ENCODE measurements around the gene HLA-G.
"Not testable (repeated sequence)": the region's sequence is repeated elsewhere in the genome, so short reads cannot be mapped to it uniquely, and the experiment has no call there.

Gene HLA-G

GRCh38 chr6:29827579-29828470 lies at the start of gene HLA-G:
TSS of gene HLA-G (plus strand) at chr6:29827825. CDS start at chr6:29827845, 20 bp downstream.
- peak; percentile 34 for DNase-seq

- DNase-seq, result not testable (repeated sequence)
Observed at GRCh38 chr6:29780019-29780698, 47.5 kb upstream of the HLA-G start.

DNA sequence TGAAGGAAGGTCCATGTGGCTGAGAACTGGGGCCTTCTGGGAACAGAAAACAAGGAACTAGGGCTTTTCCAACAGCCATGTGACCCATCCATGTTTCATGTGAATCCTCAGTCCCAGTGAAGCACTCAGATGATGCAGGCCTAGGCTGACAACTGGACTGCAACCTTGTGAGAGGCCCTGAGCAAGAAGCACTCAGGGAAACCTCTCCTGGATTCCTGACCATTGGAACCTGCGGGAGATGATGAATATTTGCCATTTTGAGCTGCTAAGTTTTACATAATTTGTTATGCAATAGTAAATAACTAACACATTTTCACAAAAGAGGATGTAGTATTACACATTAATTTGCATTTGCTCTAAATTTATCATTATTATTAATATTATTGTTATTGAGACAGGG lies 38.4 kb upstream of the HLA-G start:
- no peak for DNase-seq

- no peak for DNase-seq
Observed at GRCh38 chr6:29790626-29791025, 37.0 kb upstream of the HLA-G start.

- DNase-seq, result no peak
Observed at GRCh38 chr6:29791162-29791561, 36.5 kb upstream of the HLA-G start.

- DNase-seq, result no peak
Observed at GRCh38 chr6:29791786-29792122, 35.9 kb upstream of the HLA-G start.

DNA sequence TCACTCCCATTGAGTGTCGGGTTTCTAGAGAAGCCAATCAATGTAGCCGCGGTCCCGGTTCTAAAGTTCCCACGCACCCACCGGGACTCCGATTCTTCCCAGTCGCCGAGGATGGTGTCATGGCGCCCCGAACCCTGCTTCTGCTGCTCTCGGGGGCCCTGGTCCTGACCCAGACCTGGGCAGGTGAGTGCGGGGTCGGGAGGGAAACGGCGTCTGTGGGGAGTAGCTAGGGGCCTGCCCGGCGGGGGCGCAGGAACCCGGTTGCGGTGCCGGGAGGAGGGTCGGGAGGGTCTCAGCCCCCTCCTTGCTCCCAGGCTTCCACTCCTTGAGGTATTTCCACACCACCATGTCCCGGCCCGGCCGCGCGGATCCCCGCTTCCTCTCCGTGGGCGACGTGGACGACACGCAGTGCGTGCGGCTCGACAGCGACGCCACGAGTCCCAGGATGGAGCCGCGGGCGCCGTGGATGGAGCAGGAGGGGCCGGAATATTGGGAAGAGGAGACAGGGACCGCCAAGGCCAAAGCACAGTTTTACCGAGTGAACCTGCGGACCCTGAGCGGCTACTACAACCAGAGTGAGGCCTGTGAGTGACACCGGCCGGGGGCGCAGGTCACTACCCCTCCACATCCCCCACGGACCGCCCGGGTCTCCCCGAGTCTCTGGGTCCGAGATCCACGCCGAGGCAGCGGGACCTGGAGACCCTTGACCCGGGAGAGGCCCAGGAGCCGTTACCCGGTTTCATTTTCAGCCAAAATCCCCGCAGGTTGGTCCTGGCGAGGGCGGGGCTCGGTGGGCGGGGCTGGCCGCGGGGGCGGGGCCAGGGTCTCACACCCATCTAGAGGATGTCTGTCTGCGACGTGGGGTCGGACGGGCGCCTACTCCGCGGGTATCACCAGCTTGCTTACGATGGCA lies 35.2 kb upstream of the HLA-G start:
- peak; percentile 40 for DNase-seq

GRCh38 chr6:29793036-29793356 lies 34.6 kb upstream of the HLA-G start:
- DNase-seq, result no peak

- DNase-seq, result no peak
Observed at GRCh38 chr6:29793796-29794195, 33.8 kb upstream of the HLA-G start.

GRCh38 chr6:29796026-29796425 lies 31.6 kb upstream of the HLA-G start:
- DNase-seq, result no peak

DNA sequence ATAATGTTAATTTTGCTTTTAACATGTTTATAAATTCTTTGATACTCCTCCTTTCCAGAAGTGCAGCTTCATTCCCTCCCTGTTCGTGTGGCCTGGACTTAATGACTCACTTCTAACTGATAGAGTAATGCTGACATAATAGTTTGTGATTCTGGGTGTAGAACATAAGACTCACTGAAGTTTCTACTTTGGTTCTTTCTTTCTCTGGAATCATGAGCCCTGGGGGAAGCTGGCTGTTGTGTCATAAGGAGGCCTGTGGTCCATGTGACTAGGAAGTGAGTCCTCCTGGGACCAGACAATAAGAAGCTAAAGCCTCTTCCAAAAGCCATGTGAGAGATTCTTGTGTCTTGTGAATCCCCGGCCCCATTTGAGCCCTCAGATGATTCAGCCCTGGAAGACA lies 30.5 kb upstream of the HLA-G start:
- no peak for DNase-seq

DNA sequence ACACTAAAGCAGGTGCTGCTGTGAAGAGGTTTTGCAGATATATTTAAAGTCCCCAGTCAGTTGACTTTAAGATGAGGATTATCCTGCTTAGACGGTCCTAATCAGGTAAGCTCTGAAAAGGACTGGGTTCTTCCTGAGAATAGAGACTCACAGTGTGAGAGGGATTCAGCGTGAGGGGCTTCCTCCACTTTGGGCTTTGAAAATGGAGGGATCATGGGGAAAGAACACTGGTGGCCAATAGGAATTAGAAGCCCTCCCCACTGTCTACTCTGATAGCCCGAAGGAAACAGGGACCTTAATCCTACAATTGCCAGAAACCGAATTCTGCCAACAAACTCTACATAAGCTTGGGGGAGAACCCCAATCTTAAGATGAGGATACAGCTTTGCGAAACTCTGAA lies 29.7 kb upstream of the HLA-G start:
- no peak for DNase-seq

DNA sequence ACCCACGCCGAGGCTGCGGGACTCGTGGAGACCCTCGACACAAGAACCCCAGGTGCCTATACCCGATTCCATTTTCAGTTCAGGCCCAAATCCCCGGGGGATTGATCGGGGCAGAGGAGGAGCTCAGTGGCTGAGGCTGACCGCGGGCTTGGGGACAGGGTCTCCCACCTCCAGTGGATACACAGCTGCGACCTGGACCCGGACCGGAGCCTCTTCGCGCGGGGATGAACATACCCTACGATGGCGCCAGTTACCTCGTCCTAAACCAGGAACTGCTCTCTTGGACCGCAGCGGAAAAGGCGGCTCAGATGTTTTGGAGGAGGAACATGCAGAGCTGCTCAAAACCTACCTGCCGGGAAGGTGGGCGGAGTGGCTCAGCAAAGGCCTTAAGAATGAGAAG lies 27.4 kb upstream of the HLA-G start:
- DNase-seq, result no peak

DNA sequence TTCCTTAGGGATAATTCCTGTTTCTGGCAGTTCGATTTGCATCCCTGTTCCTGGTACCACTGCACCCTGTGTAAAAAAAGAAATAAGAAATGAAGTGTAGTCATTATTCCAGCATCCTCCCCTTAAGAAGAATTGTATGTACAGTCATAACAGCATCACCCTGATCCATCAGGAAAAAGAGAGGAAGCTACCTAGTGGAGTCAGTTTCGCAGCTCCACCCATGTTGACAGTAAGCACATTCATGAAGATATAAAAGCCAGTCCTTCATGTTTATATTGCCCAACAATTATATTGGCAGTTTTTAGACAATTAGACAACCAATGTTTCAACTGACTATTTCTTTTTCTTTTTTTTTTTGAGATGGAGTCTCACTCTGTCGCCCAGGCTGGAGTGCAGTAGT lies 21.2 kb upstream of the HLA-G start:
- DNase-seq, result no peak

DNA sequence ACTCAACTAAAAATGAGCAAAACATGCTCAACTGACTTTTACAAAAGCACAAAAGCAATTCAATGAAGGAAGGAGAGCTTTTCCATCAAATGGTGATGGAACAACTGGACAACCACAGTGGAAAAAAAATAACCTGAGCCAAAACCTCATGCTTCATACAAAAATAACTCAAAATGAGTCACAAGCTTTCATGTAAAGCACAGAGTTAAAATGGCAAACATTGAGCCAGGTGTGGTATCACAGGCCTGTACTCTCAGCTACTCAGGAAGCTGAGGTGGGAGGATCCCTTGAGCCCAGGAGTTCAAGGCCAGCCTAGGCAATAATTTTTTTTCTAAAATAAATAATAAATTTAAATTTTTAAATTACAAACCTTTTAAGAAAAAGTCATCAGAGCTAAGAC lies 18.4 kb upstream of the HLA-G start:
- no peak for DNase-seq

GRCh38 chr6:29810371-29810770 lies 17.3 kb upstream of the HLA-G start:
- DNase-seq, result no peak

DNA sequence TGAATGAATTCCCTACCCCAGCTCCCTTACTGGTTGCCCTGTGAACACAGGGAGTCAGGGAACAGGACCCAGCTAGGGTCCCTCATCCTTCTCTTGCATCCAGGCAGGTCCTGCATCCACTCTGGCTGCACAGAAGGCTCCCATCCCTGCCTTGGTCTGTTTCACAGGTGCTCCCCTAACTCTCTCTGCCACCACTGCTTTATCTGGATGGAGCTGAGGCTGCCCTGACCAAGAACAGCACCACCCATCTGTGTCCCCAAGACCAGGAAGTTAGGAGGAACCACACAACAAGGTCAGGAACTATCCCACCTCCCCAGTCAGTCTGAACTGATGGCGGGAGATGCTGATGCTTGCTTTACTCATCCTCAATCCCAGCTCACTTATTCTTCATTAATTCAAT lies 16.2 kb upstream of the HLA-G start:
- DNase-seq, result no peak

DNA sequence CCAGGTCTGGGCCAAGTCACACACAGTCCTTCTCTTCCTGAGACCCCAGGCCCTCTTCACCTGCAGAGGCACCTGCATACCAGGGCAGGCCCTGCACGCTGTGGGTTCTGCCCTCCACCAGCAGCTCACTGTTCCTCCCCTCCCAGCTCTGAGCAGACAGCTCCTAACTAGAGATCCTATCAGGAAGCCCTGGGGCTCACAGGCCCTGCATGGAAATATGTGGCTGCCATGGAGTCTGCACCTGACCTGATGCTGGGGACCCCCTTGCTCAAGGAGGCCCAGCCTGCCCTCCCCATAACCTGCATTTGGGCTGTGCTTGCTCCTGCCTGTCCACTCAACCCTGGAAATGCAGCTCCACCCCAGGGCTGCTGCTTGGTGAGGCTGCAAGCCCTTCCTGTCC lies 14.6 kb upstream of the HLA-G start:
- no peak for DNase-seq

DNA sequence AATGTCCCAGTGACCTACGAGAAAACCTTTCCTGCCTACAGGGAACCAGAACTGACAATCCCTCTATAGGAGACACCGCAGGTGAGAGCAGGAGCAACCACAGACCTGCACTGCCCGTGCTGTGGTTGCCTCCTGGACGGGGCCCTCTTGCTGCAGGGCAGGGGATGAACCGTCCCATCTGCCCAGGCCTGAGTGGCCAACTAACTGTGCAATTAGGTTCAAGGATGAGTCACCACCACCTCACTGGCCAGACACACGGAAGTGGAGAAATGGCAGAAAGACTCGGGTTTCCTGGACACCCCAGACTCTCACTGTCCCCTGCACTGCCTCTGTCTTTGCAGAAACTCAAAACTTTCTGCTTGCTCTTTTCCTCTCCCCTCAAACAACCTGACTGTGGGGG lies 13.8 kb upstream of the HLA-G start:
- DNase-seq, result no peak

DNA sequence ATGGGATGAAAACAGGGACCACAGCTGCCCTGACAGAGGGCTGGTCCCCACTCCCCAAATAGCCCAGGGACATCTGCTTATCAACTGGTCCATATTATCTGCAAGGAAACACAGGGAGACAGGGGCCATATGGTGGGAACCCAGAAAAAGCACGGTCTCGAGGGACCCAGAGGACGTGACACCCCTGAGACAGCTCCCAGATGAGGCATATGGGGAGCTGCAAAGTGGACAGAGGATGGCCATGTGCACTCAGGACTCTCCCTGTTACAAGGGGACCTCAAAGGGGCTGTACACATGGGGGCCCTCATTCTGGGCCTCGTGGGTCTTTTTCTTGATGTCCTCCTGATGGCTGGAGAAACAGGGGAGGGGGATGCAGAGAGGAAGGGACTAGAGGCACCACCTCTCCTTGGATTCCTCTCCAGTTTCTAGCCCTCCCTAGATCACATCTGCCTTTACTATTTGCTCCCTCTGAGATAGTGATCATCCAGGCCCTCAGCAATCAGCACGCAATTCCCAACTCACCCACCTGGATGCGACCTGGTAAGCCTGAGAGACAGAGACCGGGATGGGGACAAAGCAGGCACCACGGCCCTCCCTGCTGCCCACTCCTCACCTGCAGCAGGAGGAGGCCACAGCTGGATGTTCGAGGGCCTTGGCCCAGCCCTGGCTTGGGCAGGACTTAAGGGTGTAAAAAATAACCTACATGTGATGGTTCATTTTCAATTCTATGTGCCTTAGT lies 13.1 kb upstream of the HLA-G start:
- DNase-seq, result no peak

- no peak for DNase-seq
Observed at GRCh38 chr6:29815118-29815750, 12.4 kb upstream of the HLA-G start.

DNA sequence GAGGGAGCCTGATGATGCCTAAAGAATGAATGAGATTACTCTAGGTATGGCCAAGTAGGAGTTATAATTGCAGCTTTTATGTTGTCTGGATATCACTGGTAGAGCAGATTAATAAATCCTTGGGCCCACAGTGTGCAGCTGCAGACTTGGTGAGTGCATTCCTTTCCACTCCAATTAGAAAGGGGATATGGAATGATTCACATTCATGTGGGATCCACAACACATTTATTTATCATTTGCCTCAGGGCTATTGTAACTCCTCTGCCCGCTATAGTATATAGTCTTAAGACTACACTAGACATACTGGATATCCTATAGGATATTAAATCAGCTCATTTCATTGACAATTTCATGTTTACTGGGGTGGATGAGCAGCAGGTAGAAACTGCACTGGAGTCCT lies 11.6 kb upstream of the HLA-G start:
- no peak for DNase-seq
